HG03354 (cell line): ENCODE results near the gene GOLPH3.
"Not testable (repeated sequence)": the region's sequence is repeated elsewhere in the genome, so short reads cannot be mapped to it uniquely, and the experiment has no call there.

Experiments used
- ATAC-seq: cut with Tn5 transposase; IDR thresholded peaks from one replicate; pipeline ENCODE4 v1.9.1; 2021; ENCODE audit warnings: mild to moderate bottlenecking; ENCODE audit not compliant: unreplicated experiment, poor library complexity, severe bottlenecking

GOLPH3 gene

GRCh38 chr5:32172186-32172911 is 1.8 kb downstream of the GOLPH3 start:
- not testable (repeated sequence) for ATAC-seq

- ATAC-seq, result no peak
Measured at GRCh38 chr5:32170303-32171151, 3.6 kb downstream of the GOLPH3 start.

DNA sequence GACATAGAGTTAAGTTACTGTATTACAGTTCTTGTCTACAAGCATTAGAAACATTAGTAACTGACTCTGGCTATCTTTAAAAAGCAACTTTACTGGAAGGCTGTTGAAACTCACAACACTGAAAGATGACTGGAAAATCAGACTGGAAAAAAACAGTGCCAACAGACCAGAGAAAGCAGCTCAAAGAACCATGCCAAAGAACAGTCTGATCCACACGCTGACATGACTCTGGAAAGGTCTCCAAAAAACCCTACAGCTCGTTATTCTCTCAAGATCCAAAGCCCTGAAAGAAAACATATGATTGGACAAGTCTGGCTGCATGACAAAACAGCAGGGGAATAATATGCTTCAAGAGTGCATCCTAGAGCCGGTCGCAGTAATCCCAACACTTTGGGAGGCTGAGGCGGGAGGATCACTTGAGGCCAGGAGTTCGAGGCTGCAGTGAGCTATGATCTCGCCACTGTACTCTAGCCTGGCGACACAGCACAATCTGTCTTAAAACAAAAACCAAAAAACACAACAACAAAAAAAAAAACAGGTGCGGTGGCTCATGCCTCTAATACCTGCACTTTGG is 5.6 kb downstream of the GOLPH3 start:
- no peak for ATAC-seq

DNA sequence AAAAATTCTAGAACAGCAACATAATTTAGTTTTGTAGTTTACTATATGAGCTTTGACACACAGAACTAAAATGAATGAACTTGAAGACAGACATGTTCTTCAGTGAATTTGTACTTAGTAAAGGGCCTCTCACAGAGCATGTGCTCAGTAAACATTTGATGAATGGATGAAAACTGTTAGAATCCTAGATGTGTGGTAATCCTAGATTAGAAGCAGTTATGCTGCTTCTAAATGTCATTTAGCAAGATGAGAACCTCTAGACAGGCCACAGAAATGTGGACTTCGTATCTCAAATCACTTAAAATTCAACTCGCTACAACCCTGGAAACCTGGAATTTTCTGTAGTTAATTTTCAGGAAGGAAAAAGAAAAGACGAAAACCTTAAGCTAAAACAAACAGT is 8.5 kb downstream of the GOLPH3 start:
- no peak for ATAC-seq

DNA sequence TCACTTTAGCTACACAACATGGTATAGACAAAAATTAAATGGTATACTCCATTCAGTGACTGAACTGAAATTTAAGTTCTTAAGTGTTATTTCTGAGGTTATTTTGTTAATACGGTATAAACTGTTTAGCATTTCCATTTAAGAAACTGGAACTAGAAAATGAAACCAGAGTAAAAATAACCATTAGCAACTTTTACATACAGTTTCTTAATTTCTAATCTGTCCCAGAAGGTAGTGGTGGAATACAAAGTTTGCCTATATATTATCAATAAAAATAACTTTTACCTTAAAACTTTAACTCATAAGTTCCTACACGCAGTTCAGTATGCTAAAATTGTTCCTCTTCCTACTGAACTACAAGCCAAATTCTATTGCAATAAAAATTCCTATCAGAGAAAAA is 10.3 kb downstream of the GOLPH3 start:
- ATAC-seq, result peak; percentile 57

DNA sequence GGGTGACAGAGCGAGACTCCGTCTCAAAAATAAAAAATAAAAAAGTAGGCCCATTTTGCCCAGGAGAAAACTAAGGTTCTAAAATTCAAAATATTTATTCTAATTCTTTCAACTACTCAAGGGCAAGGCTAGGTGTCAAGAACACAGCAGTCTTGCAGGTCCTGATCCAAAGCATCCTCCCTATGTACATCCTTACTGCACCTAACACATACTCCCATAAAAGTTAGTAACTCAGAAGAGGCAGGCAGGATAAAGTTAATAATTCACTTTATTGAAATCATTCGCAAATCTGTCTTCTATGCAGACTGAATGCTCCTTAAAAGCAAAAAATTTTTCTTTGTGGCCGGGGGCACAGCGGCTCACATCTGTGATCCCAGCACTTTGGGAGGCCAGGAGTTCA is 11.1 kb downstream of the GOLPH3 start:
- no peak for ATAC-seq

DNA sequence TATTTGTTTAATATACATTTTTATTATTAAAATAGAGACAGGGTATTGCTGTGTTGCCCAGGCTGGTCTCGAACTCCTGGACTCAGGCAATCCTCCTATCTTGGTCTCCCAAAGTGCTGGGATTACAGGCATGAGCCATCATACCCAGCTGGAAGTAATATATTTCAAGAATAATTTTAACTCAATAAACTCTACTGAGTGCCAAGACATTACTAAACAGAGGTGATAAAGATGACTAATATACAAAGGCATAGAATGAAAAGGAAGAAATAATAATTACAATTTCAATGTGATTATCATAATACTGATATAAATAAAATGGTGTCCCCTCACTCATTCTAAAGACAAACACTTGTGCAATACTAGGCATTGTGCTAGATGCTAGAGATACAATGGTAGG is 13.9 kb downstream of the GOLPH3 start:
- ATAC-seq, result no peak

- ATAC-seq, result no peak
Measured at GRCh38 chr5:32159328-32160072, 14.6 kb downstream of the GOLPH3 start.

GRCh38 chr5:32158679-32158975 is 15.5 kb downstream of the GOLPH3 start:
- ATAC-seq, result no peak

- ATAC-seq, result no peak
Measured at GRCh38 chr5:32157078-32157477, 17.0 kb downstream of the GOLPH3 start.

GRCh38 chr5:32156635-32157034 is 17.5 kb downstream of the GOLPH3 start:
- no peak for ATAC-seq

DNA sequence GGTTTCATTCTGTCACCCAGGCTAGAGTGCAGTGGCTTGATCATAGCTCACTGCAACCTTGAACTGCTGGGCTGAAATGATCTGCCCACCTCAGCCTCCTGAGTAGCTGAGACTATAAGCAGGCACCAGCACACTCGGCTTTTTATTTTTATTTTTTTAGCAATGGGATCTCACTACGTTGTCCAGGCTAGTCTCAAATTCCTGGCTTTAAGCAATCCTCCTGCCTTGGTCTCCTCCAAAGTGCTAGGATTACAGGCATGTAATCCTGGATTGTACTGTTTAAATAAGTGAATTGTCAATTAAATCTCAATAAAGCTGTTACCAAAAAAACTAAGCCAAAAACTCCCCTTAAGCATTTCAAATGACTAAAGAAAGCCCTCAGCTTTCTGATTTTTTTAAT is 18.9 kb downstream of the GOLPH3 start:
- ATAC-seq, result no peak

DNA sequence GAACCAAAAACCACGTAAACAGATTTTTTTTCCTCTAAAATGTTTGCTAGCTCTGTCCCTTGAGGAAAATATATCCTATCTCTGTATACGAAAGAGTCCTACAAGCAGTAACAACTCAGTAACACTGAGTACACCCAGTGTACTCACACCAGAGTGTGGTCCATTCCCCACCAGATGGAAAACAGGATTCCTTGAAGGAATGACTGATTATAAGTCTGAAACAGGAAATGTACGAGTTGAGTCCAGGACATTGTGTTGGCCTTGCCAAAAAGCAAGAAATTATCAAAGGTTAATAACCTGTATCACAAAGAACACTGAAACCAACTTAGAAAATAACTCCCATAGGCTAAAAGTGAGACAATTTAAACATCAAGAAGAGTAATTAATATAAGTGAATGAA is 20.4 kb downstream of the GOLPH3 start:
- ATAC-seq, result no peak

DNA sequence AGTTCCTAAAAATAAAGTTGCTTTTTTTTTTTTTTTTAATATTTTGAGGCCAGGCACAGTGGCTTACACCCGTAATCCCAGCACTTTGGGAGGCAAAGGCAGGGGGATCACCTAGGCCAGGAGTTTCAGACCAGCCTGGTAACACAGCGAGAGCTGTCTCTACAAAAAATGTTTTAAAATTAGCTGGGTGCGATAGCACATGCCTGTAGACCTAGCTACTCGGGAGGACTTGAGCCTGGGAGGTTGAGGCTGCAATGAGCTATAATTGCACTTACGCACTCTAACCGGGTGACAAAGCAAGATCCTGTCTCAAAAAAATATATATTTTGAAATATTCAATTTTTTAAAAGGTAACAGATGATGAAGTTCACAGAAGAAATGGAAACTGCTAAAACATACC is 22.9 kb downstream of the GOLPH3 start:
- no peak for ATAC-seq

DNA sequence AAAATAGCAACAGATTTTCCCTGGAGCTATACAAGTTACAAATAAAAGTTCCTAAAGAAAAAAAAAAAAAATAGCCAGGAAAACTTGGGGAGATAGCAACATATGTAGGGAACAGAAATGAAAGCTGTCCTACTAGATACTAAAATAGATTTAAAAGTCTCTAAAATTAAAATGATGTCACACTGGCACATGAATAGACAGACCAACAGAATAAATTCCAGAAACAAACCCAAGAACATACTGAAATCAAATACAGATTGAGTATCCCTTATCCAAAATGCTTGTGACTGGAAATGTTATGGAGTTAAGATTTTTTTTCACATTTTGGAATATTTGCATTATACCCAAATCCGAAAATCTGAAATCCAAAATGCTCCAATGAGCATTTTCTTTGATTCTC is 23.8 kb downstream of the GOLPH3 start:
- no peak for ATAC-seq

GRCh38 chr5:32147959-32148358 is 26.2 kb downstream of the GOLPH3 start:
- ATAC-seq, result no peak

GRCh38 chr5:32147236-32147635 is 26.9 kb downstream of the GOLPH3 start:
- ATAC-seq, result no peak

- no peak for ATAC-seq
Measured at GRCh38 chr5:32145378-32145777, 28.7 kb downstream of the GOLPH3 start.

- ATAC-seq, result no peak
Measured at GRCh38 chr5:32144378-32145207, 29.5 kb downstream of the GOLPH3 start.
